Upper lobe of left lung (tissue), 6 donors: ENCODE results near the gene VSIR. TPM values are rescaled to one million over a fixed set of nuclear protein-coding genes. Genes with fewer than 3 reads are reported as not detected.

Experiments used
- ATAC-seq, 2 donors: fragments of 200-7000 bp; cut with Tn5 transposase; one replicate each; pipeline ENCODE4 v1.9.1; 2022; ENCODE audit warnings: mild to moderate bottlenecking in 2 of 2, moderate library complexity in 2 of 2; ENCODE audit not compliant: low FRiP score in 2 of 2
- DNase-seq, 2 donors: peaks; one replicate each; pipeline ENCODE4 v3.0.0-alpha.2; 2019 to 2020
- H3K27ac ChIP-seq, 4 donors: fragments of 200-600 bp; sonication (generic); one replicate each; pipeline ENCODE4 v1.5.1; 2016 to 2019
- H3K27me3 ChIP-seq, 4 donors: fragments of 200-600 bp; sonication (generic); one replicate each; pipeline ENCODE4 v1.5.1; 2017 to 2019
- H3K36me3 ChIP-seq, 4 donors: fragments of 200-600 bp; sonication (generic); one replicate each; pipeline ENCODE4 v1.5.1; 2016 to 2019
- H3K4me1 ChIP-seq, 4 donors: fragments of 200-600 bp; sonication (generic); one replicate each; pipeline ENCODE4 v1.5.1; 2018 to 2019
- H3K4me3 ChIP-seq, 4 donors: fragments of 200-600 bp; sonication (generic); one replicate each; pipeline ENCODE4 v1.5.1; 2017 to 2019; ENCODE audit warnings: mild to moderate bottlenecking in 2 of 4, moderate library complexity in 1 of 4
- H3K9me3 ChIP-seq, 4 donors: fragments of 200-600 bp; sonication (generic); one replicate each; pipeline ENCODE4 v1.5.1; 2018 to 2019
- EP300 ChIP-seq, 4 donors: sonication (generic); formaldehyde crosslinking; IDR thresholded peaks; one replicate each; pipeline ENCODE4 v1.5.1; 2017; ENCODE audit warnings: antibody characterized with exemption in 4 of 4, control low read depth in 2 of 4
- POLR2A ChIP-seq, 4 donors: fragments of 450-650 bp; IDR thresholded peaks; one replicate each; pipeline ENCODE4 v1.5.1; 2016 to 2017; ENCODE audit warnings: antibody characterized with exemption in 4 of 4, mild to moderate bottlenecking in 2 of 4
- POLR2AphosphoS5 ChIP-seq, 2 donors: sonication (generic); formaldehyde crosslinking; IDR thresholded peaks; one replicate each; pipeline ENCODE4 v1.5.1; 2017; ENCODE audit warnings: antibody characterized with exemption in 2 of 2
- WGBS, 2 donors: methylation state at CpG; one replicate each; pipeline ENCODE4 v1.1.5; 2017 to 2018; 5-methylcytosine and 5-hydroxymethylcytosine counted together
- total RNA-seq, 6 donors: library from RNA; depleted of rRNA in 4 of 6; stranded (reverse); fragments of >200 nt in 4 of 6; gene quantifications; one replicate each; pipeline versions ENCODE4 v1.1.0 to v1.2.1, GENCODE V29; 2016 to 2021
- TF ChIP-seq, protein P1 (sequence below), 6 experiments: fragments of 450-650 bp in 4 of 6; fragments of 200-600 bp in 2 of 6; sonication (generic) in 2 of 6; IDR thresholded peaks; one replicate each; pipeline ENCODE4 v1.5.1; 2016 to 2019; ENCODE audit warnings: antibody characterized with exemption in 6 of 6
- donor health status: DM: no; HTN: no; CAD: no; lungs with moderate emphysema.
- donor health status: DM: no; HTN: yes; CAD: no; lungs with severe emphysema.

The VSIR gene
- total RNA-seq, 6 donors from 2014 or later = 51.7 to 167 (median 92.5) TPM

DNA sequence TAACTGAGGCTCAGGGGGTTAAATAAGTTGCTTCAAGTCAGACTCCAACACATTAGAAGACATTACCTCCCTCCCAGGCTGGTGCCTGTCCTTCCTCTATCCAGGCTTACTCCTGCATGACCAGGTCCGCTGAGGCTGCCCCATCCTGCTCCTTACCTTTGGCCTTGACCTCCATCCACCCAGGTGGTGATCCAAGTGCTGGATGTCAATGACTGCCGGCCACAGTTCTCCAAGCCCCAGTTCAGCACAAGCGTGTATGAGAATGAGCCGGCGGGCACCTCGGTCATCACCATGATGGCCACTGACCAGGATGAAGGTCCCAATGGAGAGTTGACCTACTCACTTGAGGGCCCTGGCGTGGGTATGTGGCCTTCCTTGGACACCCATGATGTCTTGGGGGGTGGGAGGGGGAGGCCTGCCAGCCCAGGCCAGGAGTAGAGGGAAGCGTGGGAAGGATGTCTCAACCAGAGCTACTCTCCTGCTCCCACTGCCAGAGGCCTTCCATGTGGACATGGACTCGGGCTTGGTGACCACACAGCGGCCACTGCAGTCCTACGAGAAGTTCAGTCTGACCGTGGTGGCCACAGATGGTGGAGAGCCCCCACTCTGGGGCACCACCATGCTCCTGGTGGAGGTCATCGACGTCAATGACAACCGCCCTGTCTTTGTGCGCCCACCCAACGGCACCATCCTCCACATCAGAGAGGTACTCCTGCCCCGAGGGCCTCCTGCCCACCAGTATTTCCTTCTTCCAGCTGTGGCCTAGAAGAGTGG, 29.6 kb upstream of the VSIR start:
- Histone ChIP-seq H3K4me3 (no peak overlapping the region), H3K27me3 (no peaks in the 10 kb centered on the region), H3K9me3 (no peaks in the 10 kb centered on the region), H3K4me1 (peaks cover 0 to 10% (median 7%) of the 10 kb centered on the region in 4 donors), H3K36me3 (no peaks in the 10 kb centered on the region), H3K27ac (no peak overlapping the region)
- TF ChIP-seq POLR2A (IDR thresholded peaks at IDR 0.05) (no peak), EP300 (IDR thresholded peaks at IDR 0.05) (no peak), POLR2AphosphoS5 (IDR thresholded peaks at IDR 0.05) (no peak)
- TF ChIP-seq, protein P1, sequence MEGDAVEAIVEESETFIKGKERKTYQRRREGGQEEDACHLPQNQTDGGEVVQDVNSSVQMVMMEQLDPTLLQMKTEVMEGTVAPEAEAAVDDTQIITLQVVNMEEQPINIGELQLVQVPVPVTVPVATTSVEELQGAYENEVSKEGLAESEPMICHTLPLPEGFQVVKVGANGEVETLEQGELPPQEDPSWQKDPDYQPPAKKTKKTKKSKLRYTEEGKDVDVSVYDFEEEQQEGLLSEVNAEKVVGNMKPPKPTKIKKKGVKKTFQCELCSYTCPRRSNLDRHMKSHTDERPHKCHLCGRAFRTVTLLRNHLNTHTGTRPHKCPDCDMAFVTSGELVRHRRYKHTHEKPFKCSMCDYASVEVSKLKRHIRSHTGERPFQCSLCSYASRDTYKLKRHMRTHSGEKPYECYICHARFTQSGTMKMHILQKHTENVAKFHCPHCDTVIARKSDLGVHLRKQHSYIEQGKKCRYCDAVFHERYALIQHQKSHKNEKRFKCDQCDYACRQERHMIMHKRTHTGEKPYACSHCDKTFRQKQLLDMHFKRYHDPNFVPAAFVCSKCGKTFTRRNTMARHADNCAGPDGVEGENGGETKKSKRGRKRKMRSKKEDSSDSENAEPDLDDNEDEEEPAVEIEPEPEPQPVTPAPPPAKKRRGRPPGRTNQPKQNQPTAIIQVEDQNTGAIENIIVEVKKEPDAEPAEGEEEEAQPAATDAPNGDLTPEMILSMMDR (IDR thresholded peaks at IDR 0.05) = no peak
- ATAC-seq (no peak), DNase-seq (no peak)
- WGBS, 2 donors = 91 to 92% methylated on average over 11 to 18 of the region's 18 CpGs

DNA sequence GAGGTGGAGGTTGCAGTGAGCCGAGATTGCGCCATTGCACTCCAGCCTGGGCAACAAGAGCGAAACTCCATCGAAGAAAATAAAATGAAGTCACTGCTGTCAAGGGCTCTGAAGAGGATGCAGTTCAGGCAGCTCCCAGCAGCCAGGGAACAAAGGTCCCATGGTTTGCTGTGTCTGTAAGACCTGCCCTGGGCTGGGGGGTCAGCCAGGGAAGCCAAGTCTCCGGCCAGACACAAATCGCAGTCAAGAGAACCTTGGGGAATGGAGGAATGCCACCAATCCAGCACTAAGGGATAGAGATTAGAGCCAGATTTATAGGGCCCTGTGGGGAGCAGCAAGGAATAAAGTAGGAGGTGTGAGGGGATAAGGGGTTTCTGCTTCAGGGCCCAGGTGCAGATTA, 28.9 kb upstream of the VSIR start:
- no peaks in the 10 kb centered on the region for H3K36me3 ChIP-seq
- H3K4me1 ChIP-seq = peaks cover 0 to 10% (median 7%) of the 10 kb centered on the region in 4 donors
- no peaks in the 10 kb centered on the region for H3K9me3 ChIP-seq
- no peak for TF ChIP-seq POLR2A (IDR thresholded peaks at IDR 0.05)
- TF ChIP-seq, protein P1 (IDR thresholded peaks at IDR 0.05) = no peak
- no peak for TF ChIP-seq EP300 (IDR thresholded peaks at IDR 0.05)
- TF ChIP-seq POLR2AphosphoS5 (IDR thresholded peaks at IDR 0.05) = no peak
- ATAC-seq = no peak
- H3K4me3 ChIP-seq = no peak overlapping the region
- H3K27me3 ChIP-seq = no peaks in the 10 kb centered on the region
- no peak for DNase-seq
- WGBS, 2 donors = 87 to 88% methylated on average over 6 of the region's 6 CpGs
- H3K27ac ChIP-seq = no peak overlapping the region

DNA sequence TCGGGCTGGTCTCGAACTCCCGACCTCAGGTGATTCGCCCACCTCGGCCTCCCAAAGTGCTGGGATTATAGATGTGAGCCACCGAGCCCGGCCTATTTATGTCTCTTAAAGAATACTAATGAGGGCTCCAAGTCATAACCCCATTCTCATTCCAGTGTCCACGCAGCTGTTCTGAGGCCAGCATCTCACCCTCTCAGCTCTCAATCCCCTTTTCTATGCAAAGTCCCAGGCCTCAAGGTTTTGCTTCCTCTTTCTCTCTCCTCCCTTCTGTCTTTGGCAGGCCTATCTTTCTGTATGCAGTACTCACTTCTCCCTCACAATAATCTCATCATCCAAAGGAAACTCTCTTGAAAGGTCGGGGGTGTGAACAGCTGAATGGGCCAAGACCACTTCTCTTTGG, 28.0 kb upstream of the VSIR start:
- no peaks in the 10 kb centered on the region for H3K27me3 ChIP-seq
- DNase-seq (no peak), ATAC-seq (no peak)
- TF ChIP-seq POLR2A (IDR thresholded peaks at IDR 0.05) = no peak
- TF ChIP-seq EP300 (IDR thresholded peaks at IDR 0.05) = no peak
- TF ChIP-seq, protein P1 (IDR thresholded peaks at IDR 0.05) = no peak
- no peak for TF ChIP-seq POLR2AphosphoS5 (IDR thresholded peaks at IDR 0.05)
- H3K4me1 ChIP-seq = peaks cover 0 to 10% (median 6%) of the 10 kb centered on the region in 4 donors
- no peaks in the 10 kb centered on the region for H3K9me3 ChIP-seq
- no peaks in the 10 kb centered on the region for H3K36me3 ChIP-seq
- no peak overlapping the region for H3K27ac ChIP-seq
- 85 to 90% methylated on average over 9 of the region's 9 CpGs for WGBS, 2 donors
- H3K4me3 ChIP-seq = no peak overlapping the region

DNA sequence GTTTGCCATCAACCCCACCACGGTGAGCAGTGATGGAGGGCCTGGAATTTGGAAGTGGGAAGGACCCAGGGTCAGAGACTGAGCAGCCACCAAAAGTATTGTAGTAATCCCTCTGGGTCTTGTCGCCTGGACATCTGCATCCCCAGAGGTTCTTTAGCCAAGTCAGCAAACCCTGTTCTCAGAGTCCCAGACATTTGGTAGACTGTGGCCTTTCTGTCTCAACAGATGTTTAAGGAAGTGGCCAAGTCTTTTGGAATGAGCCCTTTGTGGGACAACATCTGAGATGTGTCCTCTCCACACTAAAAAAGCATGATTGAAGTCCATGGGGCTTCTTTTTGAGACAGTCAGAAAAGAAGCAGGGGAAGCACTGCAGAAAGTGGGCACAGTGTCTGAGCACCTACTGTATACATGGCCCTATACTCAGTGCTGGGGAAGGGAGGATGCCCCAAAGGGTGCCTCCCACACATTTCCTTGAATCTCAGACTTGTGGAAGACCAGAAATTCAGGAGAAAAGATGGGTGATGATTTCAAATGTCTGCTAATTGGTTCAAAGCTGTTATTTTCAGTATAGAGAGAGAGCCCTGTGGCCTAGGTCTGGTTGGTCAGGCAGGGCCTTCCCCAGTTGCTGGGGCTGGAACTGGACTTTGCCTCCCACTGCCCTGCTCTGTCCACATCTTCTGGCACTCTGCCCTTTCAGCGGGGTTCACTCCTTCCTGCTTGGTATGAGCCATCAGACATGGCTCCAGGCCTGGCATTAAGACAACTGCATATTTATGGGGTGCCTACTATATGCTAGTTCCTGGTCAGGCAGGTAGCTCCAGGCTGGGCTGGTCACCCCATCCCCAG, 26.5 kb upstream of the VSIR start:
- H3K36me3 ChIP-seq = no peaks in the 10 kb centered on the region
- no peaks in the 10 kb centered on the region for H3K9me3 ChIP-seq
- no peak overlapping the region for H3K4me3 ChIP-seq
- H3K27me3 ChIP-seq = no peaks in the 10 kb centered on the region
- no peak for TF ChIP-seq POLR2A (IDR thresholded peaks at IDR 0.05)
- TF ChIP-seq POLR2AphosphoS5 (IDR thresholded peaks at IDR 0.05) = no peak
- TF ChIP-seq EP300 (IDR thresholded peaks at IDR 0.05) = no peak
- TF ChIP-seq, protein P1 (IDR thresholded peaks at IDR 0.05) = no peak
- 61 to 69% methylated on average over 2 to 3 of the region's 3 CpGs for WGBS, 2 donors
- no peak overlapping the region for H3K27ac ChIP-seq
- ATAC-seq = no peak
- no peak for DNase-seq
- no peaks in the 10 kb centered on the region for H3K4me1 ChIP-seq
